Karpas-422 (cell line): ENCODE data around the gene KIF22. TPM values are rescaled to one million over a fixed set of nuclear protein-coding genes. Genes with fewer than 3 reads are reported as not detected.
"Not testable (repeated sequence)": the region's sequence is repeated elsewhere in the genome, so short reads cannot be mapped to it uniquely, and the experiment has no call there.

ENCODE experiments used
- DNase-seq: peaks from one replicate; pipeline ENCODE4 v3.0.0-alpha.2; 2015
- H2AFZ ChIP-seq: fragments of 200-600 bp; sonication (generic); 2 replicates; pipeline ENCODE4 v1.6.1; 2014; ENCODE audit warnings: antibody characterized with exemption, low read length, mixed read lengths
- H3K27ac ChIP-seq: fragments of 200-600 bp; sonication (generic); 2 replicates; pipeline ENCODE4 v1.5.1; 2014; ENCODE audit warnings: mild to moderate bottlenecking, low read length, moderate library complexity
- H3K27me3 ChIP-seq: fragments of 200-600 bp; sonication (generic); 2 replicates; pipeline ENCODE4 v1.6.1; 2014; ENCODE audit warnings: low read length, mixed read lengths
- H3K36me3 ChIP-seq: fragments of 200-600 bp; sonication (generic); 2 replicates; pipeline ENCODE4 v1.6.1; 2014; ENCODE audit warnings: low read length, mixed read lengths; ENCODE audit not compliant: insufficient read depth
- H3K4me1 ChIP-seq: fragments of 200-600 bp; sonication (generic); 2 replicates; pipeline ENCODE4 v1.6.1; 2014; ENCODE audit warnings: mild to moderate bottlenecking, low read length, mixed read lengths
- H3K4me2 ChIP-seq: fragments of 200-600 bp; sonication (generic); 2 replicates; pipeline ENCODE4 v1.6.1; 2014; ENCODE audit warnings: low read length, low read depth, mild to moderate bottlenecking; ENCODE audit not compliant: poor library complexity, severe bottlenecking
- H3K4me3 ChIP-seq: fragments of 200-600 bp; sonication (generic); 2 replicates; pipeline ENCODE4 v1.5.1; 2014; ENCODE audit warnings: mild to moderate bottlenecking, antibody characterized with exemption, low read length, mixed read lengths
- H3K79me2 ChIP-seq: fragments of 200-600 bp; sonication (generic); 2 replicates; pipeline ENCODE4 v1.6.1; 2014; ENCODE audit warnings: mild to moderate bottlenecking, low read length, mixed read lengths
- H3K9ac ChIP-seq: fragments of 200-600 bp; sonication (generic); 2 replicates; pipeline ENCODE4 v1.6.0; 2014; ENCODE audit warnings: low read length
- H3K9me2 ChIP-seq: fragments of 200-600 bp; sonication (generic), shearing (Covaris generic); replicated peaks from 2 replicates; pipeline ENCODE4 v1.6.0; 2014; ENCODE audit warnings: mild to moderate bottlenecking, low read length, moderate library complexity; ENCODE audit not compliant: insufficient read depth
- H3K9me3 ChIP-seq: fragments of 300-700, 200-600 bp; sonication (generic); 2 replicates; pipeline ENCODE4 v1.6.1; 2014; ENCODE audit warnings: low read length, mixed read lengths
- H4K20me1 ChIP-seq: fragments of 200-600 bp; sonication (generic); 2 replicates; pipeline ENCODE4 v1.6.1; 2014; ENCODE audit warnings: mild to moderate bottlenecking, antibody characterized with exemption, low read length, low read depth; ENCODE audit not compliant: insufficient read depth
- total RNA-seq: library from RNA; depleted of rRNA; stranded (reverse); fragments of >200 nt; shearing (Covaris generic); gene quantifications from 2 replicates; pipeline ENCODE4 v1.2.3, GENCODE V29; 2014; ENCODE audit warnings: low replicate concordance

The KIF22 gene
- total RNA-seq, 1 experiment from 2014 or later = 75.4 TPM

DNA sequence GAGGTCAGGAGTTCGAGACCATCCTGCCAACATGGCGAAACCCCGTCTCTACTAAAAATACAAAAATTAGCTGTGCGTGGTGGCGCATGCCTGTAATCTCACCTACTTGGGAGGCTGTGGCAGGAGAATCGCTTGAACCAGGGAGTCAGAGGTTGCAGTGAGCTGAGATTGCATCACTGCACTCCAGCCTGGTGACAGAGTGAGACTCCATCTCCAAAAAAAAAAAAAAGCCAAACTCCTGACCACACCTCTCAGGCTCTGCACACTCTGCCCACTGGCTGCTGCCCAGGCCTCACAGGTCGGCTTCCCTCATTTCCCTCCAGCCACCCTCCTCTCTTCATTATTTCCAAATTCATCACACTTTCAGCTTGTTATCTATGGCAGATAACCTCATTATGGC, 18.2 kb upstream of the KIF22 start:
- not testable (repeated sequence) for H3K9ac ChIP-seq, H3K4me1 ChIP-seq, H3K4me2 ChIP-seq

DNA sequence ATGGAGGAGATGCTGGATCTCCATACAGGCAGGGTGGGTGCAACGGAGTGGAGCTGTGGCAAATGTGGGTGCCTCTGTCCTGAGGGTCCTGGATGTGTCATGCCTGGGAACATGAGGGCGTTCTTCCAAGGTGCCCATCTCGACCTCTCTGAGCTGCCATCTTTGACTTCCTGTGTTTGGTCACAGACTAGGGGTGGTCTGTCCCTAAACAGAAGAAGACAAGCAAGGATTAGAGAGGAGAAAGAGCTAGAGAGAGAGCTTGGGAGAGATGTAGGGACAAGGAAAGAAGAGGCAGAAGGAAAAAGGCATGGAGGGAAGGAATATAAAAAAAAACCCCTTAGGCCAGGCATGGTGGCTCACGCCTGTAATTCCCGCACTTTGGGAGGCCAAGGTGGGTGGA, 15.8 kb upstream of the KIF22 start:
- Histone ChIP-seq H3K9me2 (no peaks in the 10 kb centered on the region), H3K9ac (no peak overlapping the region), H3K4me2 (no peak overlapping the region), H3K36me3 (no peaks in the 10 kb centered on the region), H2AFZ (no peak overlapping the region), H4K20me1 (no peaks in the 10 kb centered on the region), H3K4me3 (no peak overlapping the region), H3K27ac (no peak overlapping the region), H3K4me1 (peaks cover 2% of the 10 kb centered on the region; the same call in 1 of the 2 replicates), H3K9me3 (no peaks in the 10 kb centered on the region), H3K79me2 (no peaks in the 10 kb centered on the region), H3K27me3 (no peaks in the 10 kb centered on the region)
- no peak for DNase-seq

More for the DNA sequence above, 18.2 kb upstream of the KIF22 start:
- not testable (repeated sequence) for DNase-seq, H3K27ac ChIP-seq, H3K4me3 ChIP-seq, H2AFZ ChIP-seq, H3K9me3 ChIP-seq, H3K36me3 ChIP-seq, H3K79me2 ChIP-seq, H3K27me3 ChIP-seq, H3K9me2 ChIP-seq, H4K20me1 ChIP-seq

DNA sequence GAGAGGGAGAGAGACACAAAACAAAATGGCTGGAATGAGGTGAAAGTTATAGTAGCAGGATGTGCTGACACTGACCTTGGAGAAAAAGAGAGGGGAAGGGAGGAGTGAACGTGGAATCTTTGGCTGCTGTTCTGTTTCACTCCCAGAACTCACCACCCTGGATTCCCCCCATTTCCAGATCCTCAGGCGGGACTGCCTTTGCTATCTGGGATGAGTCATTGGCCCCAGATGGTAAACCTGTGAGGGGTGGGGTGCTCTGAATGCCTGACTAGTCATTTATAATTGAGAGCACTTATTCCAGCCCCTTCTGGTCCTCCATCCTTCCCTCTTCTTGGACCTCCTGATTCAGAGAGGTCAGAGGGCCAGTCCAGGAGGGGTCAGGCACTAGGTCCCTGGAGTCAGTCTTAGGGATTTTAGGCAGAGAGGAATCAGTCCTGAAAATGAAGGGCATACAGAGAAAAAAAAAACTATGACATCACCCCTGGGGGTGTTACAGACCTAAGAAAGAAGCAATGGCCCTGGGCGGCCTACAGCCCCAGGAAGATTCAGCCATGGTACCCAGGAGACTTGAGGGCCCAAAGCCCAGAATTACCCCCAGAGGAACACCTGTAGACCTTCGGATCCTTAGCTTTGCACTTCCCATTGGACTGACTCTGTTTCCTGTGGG, 14.7 kb upstream of the KIF22 start:
- H3K36me3 ChIP-seq = no peaks in the 10 kb centered on the region
- H3K27ac ChIP-seq = no peak overlapping the region
- no peaks in the 10 kb centered on the region for H3K9me3 ChIP-seq
- no peak for DNase-seq
- H4K20me1 ChIP-seq = no peaks in the 10 kb centered on the region
- H3K4me2 ChIP-seq = no peak overlapping the region
- H3K27me3 ChIP-seq = no peaks in the 10 kb centered on the region
- no peak overlapping the region for H2AFZ ChIP-seq
- H3K79me2 ChIP-seq = no peaks in the 10 kb centered on the region
- no peak overlapping the region for H3K9ac ChIP-seq
- H3K4me1 ChIP-seq = peaks cover 2% of the 10 kb centered on the region; the same call in 1 of the 2 replicates
- H3K9me2 ChIP-seq = no peaks in the 10 kb centered on the region
- no peak overlapping the region for H3K4me3 ChIP-seq

DNA sequence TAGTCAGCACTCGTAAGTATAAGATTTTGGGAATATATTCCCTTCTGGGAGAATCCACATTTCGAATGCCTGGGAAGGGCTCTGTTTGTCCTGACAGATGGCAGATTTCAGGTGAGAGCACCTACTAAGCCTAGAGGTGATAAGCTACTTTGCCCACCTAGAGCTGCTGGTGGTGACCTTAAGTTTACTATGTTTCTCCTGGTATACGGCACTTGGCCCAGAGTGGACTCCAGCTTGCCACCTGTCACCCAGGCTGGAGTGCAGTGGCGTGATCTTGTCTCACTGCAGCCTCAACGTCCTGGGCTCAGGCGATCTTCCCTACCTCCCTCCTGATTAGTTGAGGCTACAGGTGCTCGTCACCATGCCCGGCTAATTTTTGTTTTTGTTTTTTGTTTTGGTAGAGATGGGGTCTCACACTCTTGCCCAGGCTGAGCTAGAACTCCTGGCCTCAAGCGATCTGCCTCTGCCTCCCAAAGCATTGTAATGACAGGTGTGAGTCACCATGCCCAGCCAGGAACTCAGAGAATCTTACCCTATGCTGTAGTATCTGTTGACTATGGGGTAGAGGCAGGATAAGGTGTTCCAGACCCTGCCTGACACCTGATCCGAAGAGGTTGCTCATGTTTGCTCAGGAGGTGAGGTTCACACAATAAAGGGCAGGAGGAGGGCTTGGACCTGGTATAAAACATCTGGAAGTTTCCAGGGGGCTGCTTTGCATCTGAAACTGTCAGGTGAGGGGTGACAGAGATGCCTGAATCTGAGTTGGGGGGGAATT, 12.8 kb upstream of the KIF22 start, which contains the start of gene ZG16:
Gene ZG16 (plus strand): TSS at position 681 of the 775 bp plus-strand sequence. CDS start 1,011 bp downstream, outside the sequence.
- H3K9me3 ChIP-seq = no peaks in the 10 kb centered on the region
- H3K9me2 ChIP-seq = no peaks in the 10 kb centered on the region
- no peak within 1 kb of the TSS for H3K4me3 ChIP-seq
- no peak for DNase-seq
- H3K9ac ChIP-seq = no peak within 1 kb of the TSS
- H3K79me2 ChIP-seq = no peaks in the 10 kb centered on the region
- no peak within 1 kb of the TSS for H2AFZ ChIP-seq
- no peak within 1 kb of the TSS for H3K27ac ChIP-seq
- no peak within 1 kb of the TSS for H3K4me2 ChIP-seq
- H3K36me3 ChIP-seq = no peaks in the 10 kb centered on the region
- H3K27me3 ChIP-seq = no peaks in the 10 kb centered on the region
- no peaks in the 10 kb centered on the region for H4K20me1 ChIP-seq
- H3K4me1 ChIP-seq = no peaks in the 10 kb centered on the region

DNA sequence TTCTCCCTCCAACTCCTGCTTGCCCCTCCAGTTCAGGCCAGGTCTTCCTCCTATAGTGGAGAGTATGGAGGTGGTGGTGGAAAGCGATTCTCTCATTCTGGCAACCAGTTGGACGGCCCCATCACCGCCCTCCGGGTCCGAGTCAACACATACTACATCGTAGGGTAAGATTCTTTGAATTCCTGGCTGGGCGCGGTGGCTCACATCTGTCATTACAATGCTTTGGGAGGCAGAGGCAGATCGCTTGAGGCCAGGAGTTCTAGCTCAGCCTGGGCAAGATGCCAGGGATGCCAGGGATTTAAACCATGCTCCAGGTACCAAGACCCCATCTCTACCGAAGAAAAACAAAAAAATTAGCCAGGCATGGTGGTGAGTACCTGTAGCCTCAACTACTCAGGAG, 11.1 kb upstream of the KIF22 start:
- Histone ChIP-seq H3K27ac (no peak overlapping the region), H3K27me3 (no peaks in the 10 kb centered on the region), H3K79me2 (no peaks in the 10 kb centered on the region), H3K4me3 (no peak overlapping the region), H4K20me1 (no peaks in the 10 kb centered on the region), H3K4me2 (no peak overlapping the region), H3K9ac (no peak overlapping the region), H2AFZ (no peak overlapping the region), H3K9me2 (no peaks in the 10 kb centered on the region), H3K4me1 (no peaks in the 10 kb centered on the region), H3K36me3 (no peaks in the 10 kb centered on the region), H3K9me3 (no peaks in the 10 kb centered on the region)
- DNase-seq = no peak

DNA sequence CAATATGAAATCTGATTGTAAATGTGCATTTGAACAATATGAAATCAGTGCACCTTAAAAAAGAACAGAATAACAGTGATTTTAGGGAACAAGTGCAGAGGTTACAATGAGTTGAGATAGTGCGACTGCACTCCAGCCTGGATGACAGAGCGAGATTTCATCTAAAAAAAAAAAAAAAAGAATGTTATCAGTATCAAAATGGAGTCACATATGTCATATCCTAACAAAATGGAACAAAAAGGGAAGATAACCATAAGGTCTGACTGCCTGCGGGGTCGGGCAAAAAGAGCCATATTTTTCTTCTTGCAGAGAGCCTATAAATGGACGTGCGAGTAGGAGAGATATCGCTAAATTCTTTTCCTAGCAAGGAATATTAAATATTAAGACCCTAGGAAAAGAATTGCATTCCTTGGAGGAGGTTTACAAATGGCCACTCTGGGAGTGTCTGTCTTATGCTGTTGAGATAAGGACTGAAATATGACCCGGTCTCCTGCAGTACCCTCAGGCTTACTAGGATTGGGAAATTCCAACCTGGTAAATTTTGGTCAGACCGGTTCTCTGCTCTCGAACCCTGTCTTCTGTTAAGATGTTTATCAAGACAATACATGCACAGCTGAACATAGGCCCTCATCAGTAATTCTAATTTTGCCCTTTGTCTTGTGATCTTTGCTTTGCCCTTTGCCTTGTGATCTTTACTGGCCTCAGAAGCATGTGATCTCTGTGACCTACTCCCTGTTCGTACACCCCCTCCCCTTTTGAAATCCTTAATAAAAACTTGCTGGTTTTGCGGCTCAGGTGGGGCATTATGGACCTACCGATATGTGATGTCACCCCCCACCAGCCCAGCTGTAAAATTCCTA, 7.2 kb upstream of the KIF22 start:
- H2AFZ ChIP-seq, H3K4me2 ChIP-seq, H3K4me3 ChIP-seq, H3K27ac ChIP-seq, H3K9me2 ChIP-seq, H3K9ac ChIP-seq, H3K79me2 ChIP-seq, H3K4me1 ChIP-seq, DNase-seq, H3K27me3 ChIP-seq, H3K9me3 ChIP-seq, H3K36me3 ChIP-seq, H4K20me1 ChIP-seq: not testable (repeated sequence)

DNA sequence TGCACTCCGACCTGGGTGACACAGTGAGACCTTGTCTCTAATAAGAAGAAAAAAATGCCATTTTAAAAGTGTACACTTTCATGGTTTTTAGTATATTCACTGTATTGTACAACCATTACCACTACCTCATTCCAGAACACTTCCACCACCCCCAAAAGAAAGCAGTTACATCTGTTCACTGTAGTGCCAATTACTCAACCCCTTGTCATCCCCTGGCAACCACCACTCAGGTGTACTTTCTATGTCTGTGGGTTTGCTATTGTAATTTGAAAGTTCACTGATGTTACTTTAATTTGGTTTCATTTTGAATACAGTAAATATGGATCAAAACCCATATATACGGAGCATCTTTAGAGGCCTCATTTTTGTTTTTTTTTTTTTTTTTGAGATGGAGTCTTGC, 6.4 kb upstream of the KIF22 start:
- no peak overlapping the region for H3K9ac ChIP-seq
- no peaks in the 10 kb centered on the region for H4K20me1 ChIP-seq
- no peaks in the 10 kb centered on the region for H3K9me3 ChIP-seq
- H3K4me1 ChIP-seq = no peaks in the 10 kb centered on the region
- DNase-seq = no peak
- no peaks in the 10 kb centered on the region for H3K36me3 ChIP-seq
- H3K9me2 ChIP-seq = no peaks in the 10 kb centered on the region
- H3K27ac ChIP-seq = no peak overlapping the region
- no peaks in the 10 kb centered on the region for H3K79me2 ChIP-seq
- H2AFZ ChIP-seq = no peak overlapping the region
- H3K4me3 ChIP-seq = no peak overlapping the region
- no peaks in the 10 kb centered on the region for H3K27me3 ChIP-seq
- H3K4me2 ChIP-seq = no peak overlapping the region

DNA sequence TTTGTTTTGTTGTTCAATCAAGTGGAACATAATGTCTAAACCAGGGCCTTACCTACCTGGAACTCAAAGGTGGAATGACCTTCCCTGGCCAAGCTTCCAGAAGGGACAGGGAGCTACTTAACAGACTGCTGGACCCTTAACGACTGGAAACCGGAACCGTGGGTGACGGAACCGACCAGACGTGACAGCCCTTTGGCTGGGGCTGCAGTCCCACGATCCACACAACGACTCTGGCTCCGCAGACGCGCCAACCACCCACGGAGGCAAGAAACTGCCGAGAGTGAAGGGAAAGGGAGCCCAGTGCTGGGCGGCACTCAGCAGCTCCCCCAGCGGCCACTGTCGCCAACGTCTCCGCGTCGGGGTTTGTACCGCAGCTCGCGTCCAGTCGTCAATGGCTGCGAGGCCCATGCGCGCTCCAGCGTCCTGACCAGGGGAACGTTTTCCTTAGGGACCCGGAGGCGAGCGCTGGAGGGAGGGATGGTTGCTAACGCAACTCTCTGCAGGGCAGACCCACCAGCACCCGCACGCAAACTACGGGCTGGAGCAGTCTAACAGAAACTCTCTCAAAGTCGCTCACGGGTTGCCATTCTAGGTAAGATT, 5.5 kb upstream of the KIF22 start:
- no peak for DNase-seq
- Histone ChIP-seq H4K20me1 (no peaks in the 10 kb centered on the region), H3K36me3 (no peaks in the 10 kb centered on the region), H3K27ac (no peak overlapping the region), H3K27me3 (no peaks in the 10 kb centered on the region), H3K4me1 (peaks cover 6% of the 10 kb centered on the region), H2AFZ (no peak overlapping the region), H3K9me3 (no peaks in the 10 kb centered on the region), H3K4me3 (no peak overlapping the region), H3K79me2 (no peaks in the 10 kb centered on the region), H3K9me2 (no peaks in the 10 kb centered on the region), H3K9ac (no peak overlapping the region), H3K4me2 (no peak overlapping the region)
